ENCODE measurements around the gene PF4V1. TPM values are rescaled to one million over a fixed set of nuclear protein-coding genes. Genes with fewer than 3 reads are reported as not detected.
A peak's percentile ranks its signal among the peaks of the same experiment; 100 is the strongest.

PF4V1 gene
- total and polyA plus RNA-seq, 7 donors = not detected

GRCh38 chr4:73867783-73868182 is 14.7 kb downstream of the PF4V1 start:
- Histone ChIP-seq H3K4me1 (peaks cover 0 to 18% (median 9%) of the 10 kb centered on the region in 4 donors), H3K4me3 (no peak overlapping the region), H3K36me3 (no peaks in the 10 kb centered on the region), H3K27ac (no peak overlapping the region), H3K27me3 (peaks cover 0 to 17% (median 0%) of the 10 kb centered on the region in 3 donors), H3K9me3 (no peaks in the 10 kb centered on the region)
- no peak for DNase-seq
- WGBS, 2 donors = 13 to 60% methylated on average over 3 of the region's 3 CpGs
- no peak for TF ChIP-seq POLR2AphosphoS5 (IDR thresholded peaks at IDR 0.05)
- TF ChIP-seq, protein P1, sequence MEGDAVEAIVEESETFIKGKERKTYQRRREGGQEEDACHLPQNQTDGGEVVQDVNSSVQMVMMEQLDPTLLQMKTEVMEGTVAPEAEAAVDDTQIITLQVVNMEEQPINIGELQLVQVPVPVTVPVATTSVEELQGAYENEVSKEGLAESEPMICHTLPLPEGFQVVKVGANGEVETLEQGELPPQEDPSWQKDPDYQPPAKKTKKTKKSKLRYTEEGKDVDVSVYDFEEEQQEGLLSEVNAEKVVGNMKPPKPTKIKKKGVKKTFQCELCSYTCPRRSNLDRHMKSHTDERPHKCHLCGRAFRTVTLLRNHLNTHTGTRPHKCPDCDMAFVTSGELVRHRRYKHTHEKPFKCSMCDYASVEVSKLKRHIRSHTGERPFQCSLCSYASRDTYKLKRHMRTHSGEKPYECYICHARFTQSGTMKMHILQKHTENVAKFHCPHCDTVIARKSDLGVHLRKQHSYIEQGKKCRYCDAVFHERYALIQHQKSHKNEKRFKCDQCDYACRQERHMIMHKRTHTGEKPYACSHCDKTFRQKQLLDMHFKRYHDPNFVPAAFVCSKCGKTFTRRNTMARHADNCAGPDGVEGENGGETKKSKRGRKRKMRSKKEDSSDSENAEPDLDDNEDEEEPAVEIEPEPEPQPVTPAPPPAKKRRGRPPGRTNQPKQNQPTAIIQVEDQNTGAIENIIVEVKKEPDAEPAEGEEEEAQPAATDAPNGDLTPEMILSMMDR (IDR thresholded peaks at IDR 0.05) = peak in 1 of 4 experiments; percentile 11
- intact Hi-C loops (cut with DNase I) = loop anchor here (10.0 kb wide), 2 partner anchors 133 to 167 kb away; partner anchors contain the start of gene CXCL3

DNA sequence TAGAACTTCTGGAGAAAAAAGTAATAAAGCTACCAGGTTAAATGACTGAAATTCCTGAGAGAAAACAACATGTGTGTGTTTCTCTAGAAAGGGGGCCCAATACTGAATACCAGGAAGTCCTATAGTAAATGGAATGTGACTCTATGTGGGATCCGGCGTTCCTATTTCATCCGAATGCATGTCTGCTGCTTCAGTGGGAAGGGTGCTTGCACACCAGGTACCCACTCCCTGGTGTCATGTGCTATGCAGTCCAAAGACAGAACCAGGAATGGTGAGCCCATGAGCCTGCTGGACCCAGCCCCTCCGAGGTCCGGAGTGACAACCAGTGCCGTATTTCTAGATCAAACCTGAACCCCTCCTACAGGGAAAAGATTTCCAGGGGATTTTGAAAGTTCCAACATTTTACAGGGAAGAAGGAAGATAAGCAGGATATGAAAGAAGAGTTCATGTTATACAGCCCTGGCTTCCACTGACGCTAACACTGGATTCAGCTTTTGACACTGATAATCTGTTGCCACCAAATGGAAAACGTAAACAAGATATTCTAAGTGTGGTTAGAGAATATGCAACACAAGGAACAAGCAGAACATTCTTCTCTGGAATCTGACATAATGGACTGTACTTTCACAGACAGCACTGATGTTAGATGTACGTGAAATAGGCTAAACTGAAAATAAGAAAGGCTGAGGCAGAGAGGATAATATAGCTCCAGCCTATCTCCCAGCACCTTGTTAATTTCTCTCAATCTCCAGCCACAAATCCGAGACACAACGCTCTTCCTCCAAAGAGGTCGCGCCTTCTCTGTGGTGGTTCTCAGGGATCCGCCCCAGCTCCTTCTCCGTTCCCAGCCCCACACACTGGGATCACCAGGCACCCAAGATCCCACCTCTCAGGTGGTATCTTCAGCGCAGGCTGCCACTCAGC is 15.4 kb downstream of the PF4V1 start:
- no peaks in the 10 kb centered on the region for H3K36me3 ChIP-seq
- H3K9me3 ChIP-seq = no peaks in the 10 kb centered on the region
- TF ChIP-seq EP300 (IDR thresholded peaks at IDR 0.05) = no peak
- TF ChIP-seq, protein P1 (IDR thresholded peaks at IDR 0.05) = no peak
- no peak for TF ChIP-seq POLR2AphosphoS5 (IDR thresholded peaks at IDR 0.05)
- no peak for TF ChIP-seq POLR2A (IDR thresholded peaks at IDR 0.05)
- intact Hi-C loops (cut with DNase I) = loop anchor here (10.0 kb wide), 2 partner anchors 134 to 166 kb away; partner anchors contain the start of gene CXCL3
- peak overlapping the region; percentile 58 to 74 (median 64) for H3K4me3 ChIP-seq
- peak overlapping the region in 3 of 4 donors; percentile 35 to 79 (median 53) for H3K27ac ChIP-seq
- WGBS, 2 donors = 12 to 31% methylated on average over 16 of the region's 16 CpGs
- H3K4me1 ChIP-seq = peaks cover 0 to 18% (median 9%) of the 10 kb centered on the region in 4 donors
- H3K27me3 ChIP-seq = peaks cover 0 to 17% (median 0%) of the 10 kb centered on the region in 3 donors
- DNase-seq = peak; percentile 57

DNA sequence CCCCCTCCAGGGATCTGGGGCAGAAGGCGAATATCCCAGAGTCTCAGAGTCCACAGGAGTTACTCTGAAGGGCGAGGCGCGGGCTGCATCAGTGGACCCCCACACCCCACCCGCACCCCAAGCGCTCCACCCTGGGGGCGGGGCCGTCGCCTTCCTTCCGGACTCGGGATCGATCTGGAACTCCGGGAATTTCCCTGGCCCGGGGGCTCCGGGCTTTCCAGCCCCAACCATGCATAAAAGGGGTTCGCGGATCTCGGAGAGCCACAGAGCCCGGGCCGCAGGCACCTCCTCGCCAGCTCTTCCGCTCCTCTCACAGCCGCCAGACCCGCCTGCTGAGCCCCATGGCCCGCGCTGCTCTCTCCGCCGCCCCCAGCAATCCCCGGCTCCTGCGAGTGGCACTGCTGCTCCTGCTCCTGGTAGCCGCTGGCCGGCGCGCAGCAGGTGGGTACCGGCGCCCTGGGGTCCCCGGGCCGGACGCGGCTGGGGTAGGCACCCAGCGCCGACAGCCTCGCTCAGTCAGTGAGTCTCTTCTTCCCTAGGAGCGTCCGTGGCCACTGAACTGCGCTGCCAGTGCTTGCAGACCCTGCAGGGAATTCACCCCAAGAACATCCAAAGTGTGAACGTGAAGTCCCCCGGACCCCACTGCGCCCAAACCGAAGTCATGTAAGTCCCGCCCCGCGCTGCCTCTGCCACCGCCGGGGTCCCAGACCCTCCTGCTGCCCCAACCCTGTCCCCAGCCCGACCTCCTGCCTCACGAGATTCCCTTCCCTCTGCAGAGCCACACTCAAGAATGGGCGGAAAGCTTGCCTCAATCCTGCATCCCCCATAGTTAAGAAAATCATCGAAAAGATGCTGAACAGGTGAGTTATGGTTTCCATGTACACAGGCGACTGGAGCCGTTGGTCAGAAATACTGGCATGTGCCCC is 16.3 kb downstream of the PF4V1 start, which contains the start of gene CXCL1:
Gene CXCL1, plus strand, starts transcription at position 264 of the 926 bp plus-strand sequence. Its CDS starts 78 bp downstream, at position 342.
- peak; percentile 71 for DNase-seq
- no peaks in the 10 kb centered on the region for H3K9me3 ChIP-seq
- no peak for TF ChIP-seq POLR2AphosphoS5 (IDR thresholded peaks at IDR 0.05)
- peak within 1 kb of the TSS; percentile 58 to 74 (median 64) for H3K4me3 ChIP-seq
- intact Hi-C loops (cut with DNase I) = loop anchor here (10.0 kb wide), 2 partner anchors 135 to 165 kb away; partner anchors contain the start of gene CXCL3
- WGBS, 2 donors = 3 to 9% methylated on average over 61 of the region's 61 CpGs
- no peaks in the 10 kb centered on the region for H3K36me3 ChIP-seq
- H3K27me3 ChIP-seq = peaks cover 0 to 17% (median 0%) of the 10 kb centered on the region in 3 donors
- peak within 1 kb of the TSS; percentile 35 to 79 (median 48) for H3K27ac ChIP-seq
- peaks cover 0 to 18% (median 9%) of the 10 kb centered on the region in 4 donors for H3K4me1 ChIP-seq

DNA sequence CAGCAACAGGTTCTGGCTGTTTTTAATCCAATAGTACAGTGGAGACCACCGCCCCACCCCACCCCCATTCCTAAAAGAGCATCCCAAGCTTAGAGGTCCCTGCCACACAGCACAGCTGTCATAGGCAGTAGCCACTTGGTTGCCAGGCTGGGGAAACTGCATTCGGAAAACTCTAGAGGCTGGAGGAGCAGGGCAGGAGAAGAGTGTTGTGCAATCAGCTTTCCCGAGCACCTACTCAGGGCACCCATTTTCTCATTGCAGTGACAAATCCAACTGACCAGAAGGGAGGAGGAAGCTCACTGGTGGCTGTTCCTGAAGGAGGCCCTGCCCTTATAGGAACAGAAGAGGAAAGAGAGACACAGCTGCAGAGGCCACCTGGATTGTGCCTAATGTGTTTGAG is 17.2 kb downstream of the PF4V1 start:
- peak; percentile 54 for DNase-seq
- peak overlapping the region in 1 of 4 donors; percentile 74 for H3K4me3 ChIP-seq
- intact Hi-C loops (cut with DNase I) = no loop called here
- WGBS, 2 donors = 33 to 64% methylated on average over 3 of the region's 3 CpGs
- peak overlapping the region in 1 of 4 donors; percentile 79 for H3K27ac ChIP-seq
- H3K9me3 ChIP-seq = no peaks in the 10 kb centered on the region
- peaks cover 0 to 18% (median 9%) of the 10 kb centered on the region in 4 donors for H3K4me1 ChIP-seq
- peaks cover 0 to 17% (median 0%) of the 10 kb centered on the region in 3 donors for H3K27me3 ChIP-seq
- no peaks in the 10 kb centered on the region for H3K36me3 ChIP-seq
- TF ChIP-seq EP300 (IDR thresholded peaks at IDR 0.05) = no peak
- TF ChIP-seq, protein P1 (IDR thresholded peaks at IDR 0.05) = no peak
- TF ChIP-seq POLR2A (IDR thresholded peaks at IDR 0.05) = no peak
- TF ChIP-seq POLR2AphosphoS5 (IDR thresholded peaks at IDR 0.05) = no peak
